SH-SY5Y (cell line): ENCODE data around the gene GNG7.

ENCODE experiments used
- GATA2 ChIP-seq: IDR thresholded peaks from 2 replicates; pipeline ENCODE4 v1.6.1; 2011; ENCODE audit warnings: mild to moderate bottlenecking, low read depth, low read length
- GATA3 ChIP-seq: IDR thresholded peaks from 2 replicates; pipeline ENCODE4 v1.6.1; 2011; ENCODE audit warnings: low read depth, mild to moderate bottlenecking, low read length, moderate library complexity

DNA sequence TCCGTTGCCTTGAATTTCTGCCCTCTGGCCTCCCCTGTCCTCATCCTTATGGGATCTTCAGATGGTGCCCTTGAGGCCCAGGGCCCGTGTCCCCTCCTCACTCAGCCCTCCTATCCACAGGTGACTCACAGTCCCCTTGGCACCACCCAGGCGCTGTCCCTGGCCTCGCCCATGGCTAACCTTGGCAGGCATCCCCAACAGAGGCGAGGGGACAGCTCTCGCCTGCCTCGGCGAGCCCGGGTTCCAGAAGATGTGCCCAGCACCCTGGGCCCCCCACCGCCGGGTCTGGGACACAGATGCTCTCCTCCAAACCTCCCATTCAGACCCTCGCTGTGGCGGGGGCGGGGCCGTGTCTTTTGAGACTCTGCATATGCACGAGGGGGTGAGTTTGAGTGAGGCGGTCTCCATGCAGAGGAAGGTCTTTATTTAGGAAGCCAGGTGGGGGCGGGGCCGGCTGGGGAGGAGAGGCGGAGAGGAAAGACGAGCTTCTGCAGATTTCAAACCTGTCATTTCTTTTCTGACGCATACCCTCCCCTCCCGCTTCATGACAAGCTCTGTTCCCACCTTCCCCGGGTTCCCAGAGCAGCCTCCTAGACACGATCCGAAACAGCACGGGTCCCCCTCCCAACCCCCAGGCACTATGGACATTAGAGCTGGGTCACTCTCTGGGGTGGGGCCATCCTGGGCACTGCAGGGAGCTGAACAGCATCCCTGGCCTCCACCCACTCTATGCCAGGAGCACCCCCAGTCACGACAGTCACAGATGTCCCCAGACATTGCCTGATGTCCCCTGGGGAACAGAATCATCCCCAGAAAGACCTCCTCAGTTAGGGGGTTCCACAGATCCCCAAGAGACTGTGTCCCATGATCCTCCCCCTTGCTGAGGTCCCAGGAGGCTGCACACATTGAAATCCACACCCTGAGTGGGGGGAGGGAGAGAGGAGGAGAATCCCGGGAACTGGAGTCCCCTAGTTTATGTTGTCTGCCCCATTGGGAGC, 48.5 kb downstream of the GNG7 start:
- TF ChIP-seq GATA3: no peak
- no peak for TF ChIP-seq GATA2
